ENCODE results near the gene SFXN3. TPM values are rescaled to one million over a fixed set of nuclear protein-coding genes. Genes with fewer than 3 reads are reported as not detected.

Gene SFXN3
- total RNA-seq, 1 donor from 2014 or later: 13.4 TPM

- intact Hi-C loops (cut with micrococcal nuclease): no loop called here
- H3K4me3 ChIP-seq: no peak overlapping the region
- peaks cover 34% of the 10 kb centered on the region for H3K4me1 ChIP-seq
- no peak overlapping the region for H3K27ac ChIP-seq (replicated peaks)
- H3K27me3 ChIP-seq (ENCODE audit: low read depth): no peaks in the 10 kb centered on the region
- H3K9me3 ChIP-seq (replicated peaks): no peaks in the 10 kb centered on the region
- DNase-seq: no peak
- peaks cover 57% of the 10 kb centered on the region for H3K36me3 ChIP-seq
- no peak for TF ChIP-seq CTCF (IDR thresholded peaks at IDR 0.05; ENCODE audit: borderline replicate concordance)
Measured at GRCh38 chr10:101035916-101036702, 5.1 kb downstream of the SFXN3 start.

- H3K9me3 ChIP-seq (replicated peaks): no peaks in the 10 kb centered on the region
- DNase-seq: no peak
- H3K4me3 ChIP-seq: no peak overlapping the region
- H3K36me3 ChIP-seq: peaks cover 57% of the 10 kb centered on the region
- H3K4me1 ChIP-seq: peaks cover 34% of the 10 kb centered on the region
- intact Hi-C loops (cut with micrococcal nuclease): no loop called here
- no peak for TF ChIP-seq CTCF (IDR thresholded peaks at IDR 0.05; ENCODE audit: borderline replicate concordance)
- H3K27ac ChIP-seq (replicated peaks): no peak overlapping the region
- no peaks in the 10 kb centered on the region for H3K27me3 ChIP-seq (ENCODE audit: low read depth)
Measured at GRCh38 chr10:101036726-101037125, 5.7 kb downstream of the SFXN3 start.

GRCh38 chr10:101038484-101038883 is 7.5 kb downstream of the SFXN3 start:
- Histone ChIP-seq H3K36me3 (peaks cover 57% of the 10 kb centered on the region), H3K27ac (replicated peaks) (no peak overlapping the region), H3K9me3 (replicated peaks) (no peaks in the 10 kb centered on the region), H3K4me3 (no peak overlapping the region), H3K4me1 (peaks cover 31% of the 10 kb centered on the region), H3K27me3 (ENCODE audit: low read depth) (no peaks in the 10 kb centered on the region)
- intact Hi-C loops (cut with micrococcal nuclease): no loop called here
- TF ChIP-seq CTCF (IDR thresholded peaks at IDR 0.05; ENCODE audit: borderline replicate concordance): no peak
- no peak for DNase-seq

GRCh38 chr10:101040061-101040460 is 9.0 kb downstream of the SFXN3 start:
- no peak for DNase-seq
- TF ChIP-seq CTCF (IDR thresholded peaks at IDR 0.05; ENCODE audit: borderline replicate concordance): no peak
- Histone ChIP-seq H3K4me3 (no peak overlapping the region), H3K4me1 (peaks cover 27% of the 10 kb centered on the region), H3K36me3 (peaks cover 51% of the 10 kb centered on the region), H3K9me3 (replicated peaks) (no peaks in the 10 kb centered on the region), H3K27me3 (ENCODE audit: low read depth) (peaks cover 2% of the 10 kb centered on the region), H3K27ac (replicated peaks) (no peak overlapping the region)
- intact Hi-C loops (cut with micrococcal nuclease): no loop called here

- Histone ChIP-seq H3K4me3 (no peak overlapping the region), H3K27ac (replicated peaks) (peak overlapping the region; percentile 93), H3K9me3 (replicated peaks) (no peaks in the 10 kb centered on the region), H3K36me3 (peaks cover 43% of the 10 kb centered on the region), H3K4me1 (peaks cover 27% of the 10 kb centered on the region), H3K27me3 (ENCODE audit: low read depth) (peaks cover 10% of the 10 kb centered on the region)
- intact Hi-C loops (cut with micrococcal nuclease): no loop called here
- no peak for DNase-seq
- no peak for TF ChIP-seq CTCF (IDR thresholded peaks at IDR 0.05; ENCODE audit: borderline replicate concordance)
Measured at GRCh38 chr10:101040851-101041250, 9.8 kb downstream of the SFXN3 start.
